ENCODE results near the gene TIPARP.

The TIPARP gene

GRCh38 chr3:156726456-156726855 lies 52.1 kb downstream of the TIPARP start:
- no peak for DNase-seq
- H3K36me3 ChIP-seq (ENCODE audit: control insufficient read depth in 4 of 4, insufficient read depth in 4 of 4, low read length in 3 of 4): no peaks in the 10 kb centered on the region
- no CpG with 5 or more reads among the region's 1 CpG for WGBS (ENCODE audit: insufficient coverage)
- peaks cover 0 to 16% (median 3%) of the 10 kb centered on the region in 4 experiments for H3K4me1 ChIP-seq (ENCODE audit: control extremely low read depth in 1 of 4, control insufficient read depth in 4 of 4, insufficient read depth in 4 of 4, low read length in 3 of 4)
- no peaks in the 10 kb centered on the region for H3K9me3 ChIP-seq (ENCODE audit: control extremely low read depth in 1 of 5, control insufficient read depth in 4 of 5, insufficient read depth in 2 of 5, low read depth in 1 of 5, low read length in 4 of 5)
- H3K27me3 ChIP-seq (replicated peaks in 2 of 5; ENCODE audit: control insufficient read depth in 4 of 5, insufficient read depth in 5 of 5, low read length in 4 of 5): no peaks in the 10 kb centered on the region
- ChIA-PET POLR2A (no interaction called here), CTCF (interaction anchor here (1.0 kb wide), 1 partner anchor 18 kb away, joined by 3 read pairs; no protein-coding TSS in a partner anchor)
- no peak overlapping the region for H3K27ac ChIP-seq (ENCODE audit: insufficient read depth in 1 of 2, low read depth in 1 of 2, low read length in 2 of 2, poor library complexity in 1 of 2, severe bottlenecking in 2 of 2)
- no peak overlapping the region for H3K4me3 ChIP-seq (ENCODE audit: control insufficient read depth in 1 of 7, extremely low read depth in 1 of 7, insufficient read depth in 4 of 7, low read depth in 2 of 7, low read length in 6 of 7)

GRCh38 chr3:156727519-156728205 lies 53.3 kb downstream of the TIPARP start:
- ChIA-PET CTCF (no interaction called here), POLR2A (no interaction called here)
- Histone ChIP-seq H3K4me3 (ENCODE audit: control insufficient read depth in 1 of 7, extremely low read depth in 1 of 7, insufficient read depth in 4 of 7, low read depth in 2 of 7, low read length in 6 of 7) (no peak overlapping the region), H3K36me3 (ENCODE audit: control insufficient read depth in 4 of 4, insufficient read depth in 4 of 4, low read length in 3 of 4) (no peaks in the 10 kb centered on the region), H3K9me3 (ENCODE audit: control extremely low read depth in 1 of 5, control insufficient read depth in 4 of 5, insufficient read depth in 2 of 5, low read depth in 1 of 5, low read length in 4 of 5) (no peaks in the 10 kb centered on the region), H3K27ac (ENCODE audit: insufficient read depth in 1 of 2, low read depth in 1 of 2, low read length in 2 of 2, poor library complexity in 1 of 2, severe bottlenecking in 2 of 2) (no peak overlapping the region), H3K4me1 (ENCODE audit: control extremely low read depth in 1 of 4, control insufficient read depth in 4 of 4, insufficient read depth in 4 of 4, low read length in 3 of 4) (peaks cover 0 to 8% (median 0%) of the 10 kb centered on the region in 4 experiments), H3K27me3 (replicated peaks in 2 of 5; ENCODE audit: control insufficient read depth in 4 of 5, insufficient read depth in 5 of 5, low read length in 4 of 5) (no peaks in the 10 kb centered on the region)
- WGBS (ENCODE audit: insufficient coverage): 100% methylated on average over 2 of the region's 3 CpGs
- DNase-seq: no peak

- H3K9me3 ChIP-seq (ENCODE audit: control extremely low read depth in 1 of 5, control insufficient read depth in 4 of 5, insufficient read depth in 2 of 5, low read depth in 1 of 5, low read length in 4 of 5): no peaks in the 10 kb centered on the region
- peaks cover 0 to 5% (median 0%) of the 10 kb centered on the region in 4 experiments for H3K4me1 ChIP-seq (ENCODE audit: control extremely low read depth in 1 of 4, control insufficient read depth in 4 of 4, insufficient read depth in 4 of 4, low read length in 3 of 4)
- WGBS (ENCODE audit: insufficient coverage): 80% methylated on average over 5 of the region's 7 CpGs
- H3K4me3 ChIP-seq (ENCODE audit: control insufficient read depth in 1 of 7, extremely low read depth in 1 of 7, insufficient read depth in 4 of 7, low read depth in 2 of 7, low read length in 6 of 7): no peak overlapping the region
- H3K36me3 ChIP-seq (ENCODE audit: control insufficient read depth in 4 of 4, insufficient read depth in 4 of 4, low read length in 3 of 4): no peaks in the 10 kb centered on the region
- POLR2A ChIA-PET: no interaction called here
- H3K27me3 ChIP-seq (replicated peaks in 2 of 5; ENCODE audit: control insufficient read depth in 4 of 5, insufficient read depth in 5 of 5, low read length in 4 of 5): no peaks in the 10 kb centered on the region
- no peak for DNase-seq
- CTCF ChIA-PET: no interaction called here
- H3K27ac ChIP-seq (ENCODE audit: insufficient read depth in 1 of 2, low read depth in 1 of 2, low read length in 2 of 2, poor library complexity in 1 of 2, severe bottlenecking in 2 of 2): no peak overlapping the region
These were observed 54.0 kb downstream of the TIPARP start for GRCh38 chr3:156728267-156728985.

DNA sequence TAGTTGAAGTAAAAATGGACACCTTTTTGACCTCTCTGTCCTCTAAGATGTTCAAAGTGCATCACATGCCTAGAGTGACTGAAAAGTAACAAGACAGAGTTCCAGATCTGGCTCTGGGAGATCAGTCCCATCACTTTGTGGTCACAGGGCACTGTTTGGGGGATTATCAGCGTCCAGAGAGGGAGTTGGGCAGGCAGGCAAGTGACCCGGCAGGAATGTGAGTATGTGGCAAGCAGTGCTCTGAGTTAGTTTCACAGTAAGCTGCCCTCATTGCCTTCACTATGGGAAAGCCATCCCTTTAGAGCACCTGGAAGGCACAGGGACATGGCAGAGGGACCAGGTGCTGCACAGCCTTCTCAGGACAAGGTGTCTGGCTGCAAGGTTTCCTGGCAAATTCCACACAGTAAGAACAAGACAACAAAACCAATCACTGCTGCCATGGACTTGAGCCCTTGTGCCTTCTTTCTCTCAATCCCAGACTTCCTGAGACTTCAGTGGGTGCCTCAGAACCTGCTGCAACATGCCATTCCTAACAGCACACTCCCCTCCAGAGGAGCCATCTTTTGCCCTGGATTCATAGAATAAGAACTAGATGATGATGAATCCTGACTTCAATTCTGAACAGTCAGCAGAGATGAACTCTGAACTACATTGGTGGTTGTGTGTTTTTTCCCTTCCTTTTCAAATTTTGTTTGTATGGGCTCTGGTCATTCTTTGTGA lies 55.2 kb downstream of the TIPARP start:
- H3K4me1 ChIP-seq (ENCODE audit: control extremely low read depth in 1 of 4, control insufficient read depth in 4 of 4, insufficient read depth in 4 of 4, low read length in 3 of 4): peaks cover 0 to 5% (median 0%) of the 10 kb centered on the region in 4 experiments
- no peaks in the 10 kb centered on the region for H3K9me3 ChIP-seq (ENCODE audit: control extremely low read depth in 1 of 5, control insufficient read depth in 4 of 5, insufficient read depth in 2 of 5, low read depth in 1 of 5, low read length in 4 of 5)
- H3K27ac ChIP-seq (ENCODE audit: insufficient read depth in 1 of 2, low read depth in 1 of 2, low read length in 2 of 2, poor library complexity in 1 of 2, severe bottlenecking in 2 of 2): no peak overlapping the region
- ChIA-PET POLR2A (no interaction called here), CTCF (no interaction called here)
- no peak overlapping the region for H3K4me3 ChIP-seq (ENCODE audit: control insufficient read depth in 1 of 7, extremely low read depth in 1 of 7, insufficient read depth in 4 of 7, low read depth in 2 of 7, low read length in 6 of 7)
- DNase-seq: no peak
- WGBS (ENCODE audit: insufficient coverage): 100% methylated on average over 2 of the region's 2 CpGs
- no peaks in the 10 kb centered on the region for H3K36me3 ChIP-seq (ENCODE audit: control insufficient read depth in 4 of 4, insufficient read depth in 4 of 4, low read length in 3 of 4)
- H3K27me3 ChIP-seq (replicated peaks in 2 of 5; ENCODE audit: control insufficient read depth in 4 of 5, insufficient read depth in 5 of 5, low read length in 4 of 5): no peaks in the 10 kb centered on the region

- H3K9me3 ChIP-seq (ENCODE audit: control extremely low read depth in 1 of 5, control insufficient read depth in 4 of 5, insufficient read depth in 2 of 5, low read depth in 1 of 5, low read length in 4 of 5): no peaks in the 10 kb centered on the region
- H3K4me1 ChIP-seq (ENCODE audit: control extremely low read depth in 1 of 4, control insufficient read depth in 4 of 4, insufficient read depth in 4 of 4, low read length in 3 of 4): no peaks in the 10 kb centered on the region
- no peak for DNase-seq
- H3K36me3 ChIP-seq (ENCODE audit: control insufficient read depth in 4 of 4, insufficient read depth in 4 of 4, low read length in 3 of 4): no peaks in the 10 kb centered on the region
- H3K4me3 ChIP-seq (ENCODE audit: control insufficient read depth in 1 of 7, extremely low read depth in 1 of 7, insufficient read depth in 4 of 7, low read depth in 2 of 7, low read length in 6 of 7): no peak overlapping the region
- H3K27ac ChIP-seq (ENCODE audit: insufficient read depth in 1 of 2, low read depth in 1 of 2, low read length in 2 of 2, poor library complexity in 1 of 2, severe bottlenecking in 2 of 2): no peak overlapping the region
- CTCF ChIA-PET: no interaction called here
- no peaks in the 10 kb centered on the region for H3K27me3 ChIP-seq (replicated peaks in 2 of 5; ENCODE audit: control insufficient read depth in 4 of 5, insufficient read depth in 5 of 5, low read length in 4 of 5)
- POLR2A ChIA-PET: interaction anchor here (0.5 kb wide), 1 partner anchor 12 kb away, joined by 3 read pairs; no protein-coding TSS in a partner anchor
These were observed 57.4 kb downstream of the TIPARP start for GRCh38 chr3:156731813-156732212.

GRCh38 chr3:156732261-156732660 lies 57.9 kb downstream of the TIPARP start:
- ChIA-PET POLR2A (interaction anchor here (0.5 kb wide), 1 partner anchor 12 kb away, joined by 3 read pairs; no protein-coding TSS in a partner anchor), CTCF (no interaction called here)
- no peak for DNase-seq
- H3K27me3 ChIP-seq (replicated peaks in 2 of 5; ENCODE audit: control insufficient read depth in 4 of 5, insufficient read depth in 5 of 5, low read length in 4 of 5): no peaks in the 10 kb centered on the region
- H3K36me3 ChIP-seq (ENCODE audit: control insufficient read depth in 4 of 4, insufficient read depth in 4 of 4, low read length in 3 of 4): no peaks in the 10 kb centered on the region
- H3K4me3 ChIP-seq (ENCODE audit: control insufficient read depth in 1 of 7, extremely low read depth in 1 of 7, insufficient read depth in 4 of 7, low read depth in 2 of 7, low read length in 6 of 7): no peak overlapping the region
- 54% methylated on average over 4 of the region's 6 CpGs for WGBS (ENCODE audit: insufficient coverage)
- no peaks in the 10 kb centered on the region for H3K4me1 ChIP-seq (ENCODE audit: control extremely low read depth in 1 of 4, control insufficient read depth in 4 of 4, insufficient read depth in 4 of 4, low read length in 3 of 4)
- no peak overlapping the region for H3K27ac ChIP-seq (ENCODE audit: insufficient read depth in 1 of 2, low read depth in 1 of 2, low read length in 2 of 2, poor library complexity in 1 of 2, severe bottlenecking in 2 of 2)
- no peaks in the 10 kb centered on the region for H3K9me3 ChIP-seq (ENCODE audit: control extremely low read depth in 1 of 5, control insufficient read depth in 4 of 5, insufficient read depth in 2 of 5, low read depth in 1 of 5, low read length in 4 of 5)

All from common myeloid progenitor, CD34-positive (primary cell).